Measurements from ENCODE around the gene ATRNL1. TPM values are rescaled to one million over a fixed set of nuclear protein-coding genes. Genes with fewer than 3 reads are reported as not detected.

ATRNL1 gene
- total RNA-seq, 1 donor from 2014 or later: 0.93 TPM

GRCh38 chr10:115939101-115939854 lies 846.1 kb downstream of the ATRNL1 start:
- TF ChIP-seq CTCF (IDR thresholded peaks at IDR 0.05): no peak
- DNase-seq (no peak), ATAC-seq (no peak)
- Histone ChIP-seq H3K4me3 (no peak overlapping the region), H3K36me3 (no peaks in the 10 kb centered on the region), H3K27ac (no peak overlapping the region), H3K27me3 (no peaks in the 10 kb centered on the region), H3K9me3 (no peaks in the 10 kb centered on the region), H3K4me1 (no peaks in the 10 kb centered on the region)
- intact Hi-C loops (cut with DNase I): no loop called here

DNA sequence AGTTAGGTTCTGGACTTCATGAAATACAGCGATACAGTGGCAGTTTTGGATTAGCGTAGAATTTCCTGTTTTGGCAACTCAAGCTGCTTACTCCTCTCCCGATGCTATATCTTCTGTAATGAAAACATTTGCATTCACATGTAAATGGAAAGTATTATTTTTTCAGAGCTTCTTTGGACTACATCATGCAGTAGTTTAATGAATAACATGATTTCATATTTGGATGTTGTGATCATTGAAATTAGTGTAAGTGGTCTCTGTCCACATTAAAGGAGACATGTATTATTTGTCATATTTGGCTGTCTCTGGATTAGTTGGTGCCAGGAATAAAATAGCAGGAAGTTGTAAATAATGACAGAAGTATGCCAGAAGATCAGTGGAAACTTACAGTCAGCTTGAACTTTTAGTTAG lies 848.2 kb downstream of the ATRNL1 start:
- TF ChIP-seq CTCF (IDR thresholded peaks at IDR 0.05): no peak
- Histone ChIP-seq H3K9me3 (no peaks in the 10 kb centered on the region), H3K36me3 (no peaks in the 10 kb centered on the region), H3K27ac (no peak overlapping the region), H3K4me1 (no peaks in the 10 kb centered on the region), H3K4me3 (no peak overlapping the region), H3K27me3 (no peaks in the 10 kb centered on the region)
- intact Hi-C loops (cut with DNase I): no loop called here
- ATAC-seq (no peak), DNase-seq (no peak)

- ATAC-seq: no peak
- Histone ChIP-seq H3K27me3 (no peaks in the 10 kb centered on the region), H3K9me3 (no peaks in the 10 kb centered on the region), H3K27ac (no peak overlapping the region), H3K4me3 (no peak overlapping the region), H3K36me3 (no peaks in the 10 kb centered on the region), H3K4me1 (no peaks in the 10 kb centered on the region)
- DNase-seq: no peak
- no peak for TF ChIP-seq CTCF (IDR thresholded peaks at IDR 0.05)
- intact Hi-C loops (cut with DNase I): no loop called here
These were observed 848.9 kb downstream of the ATRNL1 start for GRCh38 chr10:115942101-115942500.

- no peak overlapping the region for H3K4me3 ChIP-seq
- DNase-seq (no peak), ATAC-seq (no peak)
- intact Hi-C loops (cut with DNase I): no loop called here
- H3K27ac ChIP-seq: no peak overlapping the region
- no peaks in the 10 kb centered on the region for H3K9me3 ChIP-seq
- H3K27me3 ChIP-seq: no peaks in the 10 kb centered on the region
- no peak for TF ChIP-seq CTCF (IDR thresholded peaks at IDR 0.05)
- no peaks in the 10 kb centered on the region for H3K36me3 ChIP-seq
- no peaks in the 10 kb centered on the region for H3K4me1 ChIP-seq
These were observed 851.4 kb downstream of the ATRNL1 start for GRCh38 chr10:115944538-115944937.

DNA sequence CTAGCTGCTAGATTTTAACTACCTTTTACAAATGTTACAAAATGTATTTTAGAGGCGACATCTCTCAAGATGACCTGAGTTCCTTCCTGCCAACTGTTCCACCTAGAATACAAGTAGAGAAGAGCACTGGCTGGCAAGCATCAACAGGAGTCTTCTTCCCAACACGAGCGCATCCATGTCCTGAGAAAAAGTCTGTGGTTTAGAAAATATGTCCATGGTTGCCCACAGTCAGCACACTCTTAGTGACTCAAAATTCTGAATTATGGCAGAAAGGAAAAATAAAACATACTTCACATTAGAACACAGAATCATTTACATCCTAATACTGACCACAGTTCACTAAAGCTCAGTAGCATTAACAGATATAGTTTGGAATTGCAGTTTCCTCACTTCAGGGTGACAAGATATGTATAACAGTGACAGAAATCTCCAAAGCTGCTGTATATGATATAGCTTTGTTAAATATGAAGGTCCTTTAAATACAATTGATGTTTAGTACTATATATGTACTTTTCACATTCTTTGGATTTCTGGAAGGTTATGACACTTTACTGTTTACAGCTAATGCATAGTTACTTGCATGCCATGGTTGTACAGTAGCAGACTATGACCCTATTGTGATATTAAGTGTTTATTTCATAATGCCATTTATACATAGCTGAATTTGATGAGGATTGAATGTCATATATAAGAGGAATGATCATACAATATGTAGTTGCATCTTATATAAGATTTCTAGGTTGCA lies 852.7 kb downstream of the ATRNL1 start:
- no peak for TF ChIP-seq CTCF (IDR thresholded peaks at IDR 0.05)
- ATAC-seq: no peak
- H3K27ac ChIP-seq: no peak overlapping the region
- intact Hi-C loops (cut with DNase I): no loop called here
- no peaks in the 10 kb centered on the region for H3K4me1 ChIP-seq
- H3K27me3 ChIP-seq: no peaks in the 10 kb centered on the region
- no peaks in the 10 kb centered on the region for H3K9me3 ChIP-seq
- no peaks in the 10 kb centered on the region for H3K36me3 ChIP-seq
- DNase-seq: no peak
- no peak overlapping the region for H3K4me3 ChIP-seq
